T-helper 17 cell (primary cell): ENCODE results near the gene PAPPA2. TPM values are rescaled to one million over a fixed set of nuclear protein-coding genes. Genes with fewer than 3 reads are reported as not detected.

Experiments
- ATAC-seq: fragments of 150-1000 bp; cut with Tn5 transposase; 2 replicates; pipeline ENCODE4 v1.10.0; 2021; ENCODE audit warnings: mild to moderate bottlenecking, moderate library complexity
- DNase-seq, 3 donors: peaks; one replicate each; pipeline versions ENCODE4 v3.0.0 to v3.0.0-alpha.2; 2020 to 2021
- H3K9me3 ChIP-seq: one replicate; pipeline ENCODE4 v1.7.0; 2013; ENCODE audit warnings: low read length, mild to moderate bottlenecking; ENCODE audit not compliant: control insufficient read depth, poor library complexity, severe bottlenecking
- H3K27ac Mint-ChIP-seq: one replicate; pipeline ENCODE4 v1.8.0; 2022; ENCODE audit warnings: mild to moderate bottlenecking, moderate library complexity, mixed read lengths
- H3K27me3 Mint-ChIP-seq: one replicate; pipeline ENCODE4 v1.8.0; 2022; ENCODE audit warnings: mixed read lengths
- H3K36me3 Mint-ChIP-seq: one replicate; pipeline ENCODE4 v1.8.0; 2022; ENCODE audit warnings: low read depth, mixed read lengths
- H3K4me1 Mint-ChIP-seq: one replicate; pipeline ENCODE4 v1.8.0; 2022; ENCODE audit warnings: mild to moderate bottlenecking, mixed read lengths
- H3K4me3 Mint-ChIP-seq: one replicate; pipeline ENCODE4 v1.8.0; 2022; ENCODE audit warnings: mild to moderate bottlenecking, moderate library complexity, mixed read lengths
- total RNA-seq, 4 donors: library from RNA in 2 of 4; stranded (reverse) in 2 of 4; gene quantifications; one replicate each; pipeline ENCODE4 v1.2.3 and lab custom pipeline; 2022 to 2026

The PAPPA2 gene
- total RNA-seq, 2 donors from 2014 or later: 0.17 to 0.73 TPM

DNA sequence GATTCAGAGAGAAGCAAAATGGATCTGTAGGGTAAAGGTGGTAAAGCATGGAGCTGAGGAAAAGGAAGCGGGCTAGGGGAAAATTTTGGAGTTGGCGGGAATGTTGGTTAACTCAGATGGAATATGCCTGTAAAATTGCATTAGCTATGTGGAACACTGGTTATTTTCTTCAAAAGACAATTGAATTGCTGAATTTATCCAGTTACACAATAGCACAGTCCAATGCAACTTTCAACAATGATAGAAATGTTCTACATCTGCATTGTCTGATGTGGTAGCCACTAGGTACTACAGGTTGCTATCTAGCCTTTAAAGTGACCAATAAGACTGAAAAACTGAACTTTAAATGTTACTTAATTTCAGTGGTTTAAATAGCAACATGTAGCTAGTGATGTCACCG, 386.3 kb downstream of the PAPPA2 start:
- H3K27me3 Mint-ChIP-seq: no peaks in the 10 kb centered on the region
- H3K9me3 ChIP-seq: no peaks in the 10 kb centered on the region
- no peaks in the 10 kb centered on the region for H3K36me3 Mint-ChIP-seq
- DNase-seq: no peak
- no peaks in the 10 kb centered on the region for H3K4me1 Mint-ChIP-seq
- no peak overlapping the region for H3K27ac Mint-ChIP-seq
- H3K4me3 Mint-ChIP-seq: no peak overlapping the region
- no peak for ATAC-seq

GRCh38 chr1:176850871-176851270, 387.9 kb downstream of the PAPPA2 start:
- Mint-ChIP-seq H3K27ac (no peak overlapping the region), H3K36me3 (no peaks in the 10 kb centered on the region), H3K4me1 (no peaks in the 10 kb centered on the region), H3K4me3 (no peak overlapping the region), H3K27me3 (no peaks in the 10 kb centered on the region)
- DNase-seq (no peak), ATAC-seq (no peak)
- no peaks in the 10 kb centered on the region for H3K9me3 ChIP-seq

GRCh38 chr1:176852124-176852523, 389.1 kb downstream of the PAPPA2 start:
- ATAC-seq: no peak
- Mint-ChIP-seq H3K27ac (no peak overlapping the region), H3K4me1 (no peaks in the 10 kb centered on the region), H3K4me3 (no peak overlapping the region), H3K27me3 (no peaks in the 10 kb centered on the region), H3K36me3 (no peaks in the 10 kb centered on the region)
- no peaks in the 10 kb centered on the region for H3K9me3 ChIP-seq
- DNase-seq: no peak

GRCh38 chr1:176853503-176853902, 390.5 kb downstream of the PAPPA2 start:
- H3K27ac Mint-ChIP-seq: no peak overlapping the region
- ATAC-seq: no peak
- H3K36me3 Mint-ChIP-seq: no peaks in the 10 kb centered on the region
- no peak overlapping the region for H3K4me3 Mint-ChIP-seq
- no peaks in the 10 kb centered on the region for H3K9me3 ChIP-seq
- DNase-seq: no peak
- H3K4me1 Mint-ChIP-seq: no peaks in the 10 kb centered on the region
- no peaks in the 10 kb centered on the region for H3K27me3 Mint-ChIP-seq

DNA sequence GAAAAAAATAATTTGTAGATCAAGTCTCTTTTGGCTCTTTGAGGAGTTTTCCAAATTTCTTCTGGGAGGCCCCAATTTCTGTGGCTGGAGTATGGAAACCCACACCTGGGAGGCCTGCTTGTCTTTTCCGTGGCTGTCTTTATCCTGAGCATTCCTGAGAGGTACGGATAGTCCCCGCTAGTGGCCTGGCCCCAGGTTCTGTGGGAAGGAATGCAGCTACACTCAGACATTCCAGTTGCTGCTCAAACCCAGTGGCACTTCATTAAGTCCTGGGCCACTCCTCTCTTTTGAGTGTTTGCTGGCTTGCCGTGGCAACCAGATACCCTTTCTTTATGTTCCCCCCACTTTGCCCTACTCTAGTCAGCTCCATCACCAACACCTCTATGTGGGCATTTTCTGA, 391.1 kb downstream of the PAPPA2 start:
- ATAC-seq (no peak), DNase-seq (no peak)
- H3K36me3 Mint-ChIP-seq: no peaks in the 10 kb centered on the region
- no peaks in the 10 kb centered on the region for H3K9me3 ChIP-seq
- no peak overlapping the region for H3K4me3 Mint-ChIP-seq
- H3K27me3 Mint-ChIP-seq: no peaks in the 10 kb centered on the region
- H3K4me1 Mint-ChIP-seq: no peaks in the 10 kb centered on the region
- no peak overlapping the region for H3K27ac Mint-ChIP-seq

DNA sequence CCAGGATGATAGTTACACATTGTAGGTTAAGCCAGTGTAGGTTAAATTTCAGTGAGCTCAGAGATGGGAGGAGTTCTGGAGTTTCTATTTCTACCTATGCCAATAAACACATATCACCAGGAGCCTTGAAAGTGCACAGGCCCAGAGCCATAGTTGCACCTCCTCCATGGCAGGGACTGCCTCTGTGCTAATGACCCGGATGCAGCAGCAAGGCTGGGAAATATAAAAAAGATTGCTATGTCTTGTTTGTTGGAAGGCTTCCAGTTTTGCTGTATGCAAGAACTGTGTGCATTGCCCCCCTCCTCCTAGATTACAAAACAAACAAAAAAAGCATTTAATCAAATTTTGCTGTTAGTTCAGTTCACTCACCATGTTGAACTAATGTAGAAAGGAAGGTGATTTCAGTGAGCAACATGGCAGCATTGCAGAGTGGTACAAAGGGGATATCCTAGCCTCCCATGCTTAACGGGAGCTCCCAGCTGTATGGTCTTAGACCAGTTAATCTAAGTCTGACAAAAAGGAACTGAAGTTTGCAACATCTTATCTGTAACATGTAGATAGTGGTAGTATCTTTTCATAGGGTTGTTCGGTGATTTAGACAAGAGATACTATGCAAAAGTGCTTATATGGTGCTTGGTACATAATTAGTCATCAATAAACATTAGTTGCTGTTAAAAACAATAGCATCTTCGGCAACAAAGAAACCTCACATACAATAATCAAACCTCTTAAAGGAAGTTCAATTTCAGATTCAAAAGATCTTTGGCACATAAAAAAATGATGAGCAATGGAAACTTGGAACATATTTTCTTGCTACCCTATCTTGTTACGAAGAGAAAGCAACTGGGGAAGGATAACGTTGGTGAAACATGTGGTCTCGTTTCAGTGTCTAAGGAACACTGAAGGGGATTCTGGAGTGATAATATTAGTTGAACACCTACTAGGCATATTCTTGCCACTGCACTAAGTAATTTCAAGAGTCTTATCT, 392.1 kb downstream of the PAPPA2 start:
- ATAC-seq (no peak), DNase-seq (no peak)
- Mint-ChIP-seq H3K27ac (no peak overlapping the region), H3K27me3 (no peaks in the 10 kb centered on the region), H3K4me3 (no peak overlapping the region), H3K4me1 (no peaks in the 10 kb centered on the region), H3K36me3 (no peaks in the 10 kb centered on the region)
- no peaks in the 10 kb centered on the region for H3K9me3 ChIP-seq

DNA sequence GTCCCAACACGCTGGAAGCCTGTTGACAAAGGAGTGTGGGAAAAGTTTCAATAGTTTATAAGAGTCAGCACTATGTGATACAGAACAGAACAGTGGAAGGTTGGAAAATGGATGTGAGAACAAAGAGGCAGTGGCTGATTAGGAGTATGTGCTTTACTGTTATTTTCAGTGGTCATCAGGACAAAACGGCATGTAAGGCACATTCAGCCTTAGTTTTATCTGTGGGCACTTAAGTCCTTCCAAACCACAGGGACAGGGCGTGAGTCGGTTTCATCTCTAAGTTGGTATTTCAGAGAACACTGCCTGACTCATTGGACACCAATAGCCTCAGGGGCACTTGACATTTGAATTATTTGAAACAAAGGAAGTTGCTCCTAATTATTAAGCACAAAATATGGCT, 394.7 kb downstream of the PAPPA2 start:
- Mint-ChIP-seq H3K27ac (no peak overlapping the region), H3K4me3 (no peak overlapping the region), H3K36me3 (no peaks in the 10 kb centered on the region), H3K4me1 (no peaks in the 10 kb centered on the region), H3K27me3 (no peaks in the 10 kb centered on the region)
- ATAC-seq: no peak
- H3K9me3 ChIP-seq: no peaks in the 10 kb centered on the region
- no peak for DNase-seq

DNA sequence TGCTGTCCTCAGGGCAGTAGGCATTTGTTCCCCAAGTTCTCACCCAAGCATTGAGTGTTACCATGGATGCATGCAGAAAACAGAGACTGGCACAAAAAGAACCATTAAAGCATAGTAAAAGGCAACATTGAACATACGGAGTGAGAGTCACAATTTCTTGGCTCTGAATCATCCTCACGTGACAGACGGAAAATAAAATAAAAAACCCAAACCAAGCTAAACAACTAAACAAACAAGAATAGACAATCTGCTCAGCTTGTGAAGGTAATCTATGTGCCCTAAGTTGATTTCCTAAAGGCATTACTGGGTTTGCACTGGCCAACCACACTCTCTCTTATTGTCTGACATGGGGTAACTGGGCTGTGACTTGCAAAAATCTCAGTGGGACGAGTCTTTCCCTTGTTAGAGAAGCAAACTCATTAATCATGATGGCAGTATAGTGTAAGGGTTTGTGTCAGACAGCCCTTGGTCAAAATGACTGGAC, 395.5 kb downstream of the PAPPA2 start:
- Mint-ChIP-seq H3K4me3 (no peak overlapping the region), H3K4me1 (no peaks in the 10 kb centered on the region), H3K27ac (no peak overlapping the region), H3K27me3 (no peaks in the 10 kb centered on the region), H3K36me3 (no peaks in the 10 kb centered on the region)
- ATAC-seq (no peak), DNase-seq (no peak)
- H3K9me3 ChIP-seq: no peaks in the 10 kb centered on the region

DNA sequence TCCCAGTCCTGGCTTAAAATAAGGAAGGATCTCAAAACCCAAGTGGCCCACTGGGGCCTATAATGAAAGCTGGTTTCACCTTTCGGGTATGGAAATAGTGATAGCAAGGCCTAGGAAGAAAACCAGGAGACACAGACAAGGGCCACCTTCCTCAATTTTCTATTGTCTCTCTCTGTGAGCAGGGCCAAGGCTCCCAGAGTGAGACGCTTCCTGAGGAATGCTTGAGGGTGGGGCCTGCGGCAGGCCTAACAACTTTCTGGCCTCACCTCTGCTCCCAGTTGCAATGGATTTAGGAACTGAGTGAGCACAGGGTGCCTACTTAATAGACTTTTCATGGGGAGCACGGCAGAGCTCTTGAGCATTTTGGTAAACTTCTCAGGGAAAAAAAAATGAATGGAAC, 400.6 kb downstream of the PAPPA2 start:
- DNase-seq (no peak), ATAC-seq (no peak)
- H3K4me1 Mint-ChIP-seq: no peaks in the 10 kb centered on the region
- H3K4me3 Mint-ChIP-seq: no peak overlapping the region
- no peaks in the 10 kb centered on the region for H3K36me3 Mint-ChIP-seq
- no peak overlapping the region for H3K27ac Mint-ChIP-seq
- H3K27me3 Mint-ChIP-seq: no peaks in the 10 kb centered on the region
- H3K9me3 ChIP-seq: no peaks in the 10 kb centered on the region

- no peak for DNase-seq
- no peaks in the 10 kb centered on the region for H3K9me3 ChIP-seq
- no peak for ATAC-seq
- Mint-ChIP-seq H3K4me1 (no peaks in the 10 kb centered on the region), H3K27me3 (no peaks in the 10 kb centered on the region), H3K36me3 (no peaks in the 10 kb centered on the region), H3K27ac (no peak overlapping the region), H3K4me3 (no peak overlapping the region)
Observed at GRCh38 chr1:176864211-176864610, 401.2 kb downstream of the PAPPA2 start.

DNA sequence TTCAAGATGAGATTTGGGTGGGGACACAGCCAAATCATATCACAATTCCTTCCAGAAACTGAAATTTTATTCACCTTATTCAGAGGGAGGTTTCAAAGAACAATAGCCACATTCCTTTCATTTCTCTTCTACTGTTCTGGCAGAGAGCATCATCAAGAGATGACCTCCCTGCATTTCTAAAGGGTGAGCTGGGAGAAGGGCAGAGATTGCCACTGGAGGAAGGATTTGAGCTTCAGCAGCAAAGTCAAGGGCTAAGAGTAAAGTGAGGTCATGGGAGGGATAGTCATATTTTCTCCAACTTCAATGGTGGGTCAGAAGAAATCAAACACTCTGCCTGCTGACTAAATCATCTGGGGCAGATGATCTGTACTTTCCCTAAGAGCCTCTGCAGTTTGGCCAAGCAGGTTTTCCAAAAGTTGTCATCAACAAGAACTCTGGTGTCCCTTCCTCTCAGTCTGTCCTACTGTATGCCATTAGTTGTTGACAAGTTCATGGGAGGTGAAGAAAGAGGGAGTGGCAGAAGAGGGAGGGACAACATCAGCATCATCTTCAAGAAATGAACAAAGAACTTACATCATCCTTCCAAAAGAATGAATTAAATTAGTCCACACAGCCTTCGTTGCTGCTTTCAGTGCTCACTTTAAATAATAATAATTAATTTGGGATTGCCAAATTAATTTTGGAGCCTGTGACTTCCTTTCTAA, 403.2 kb downstream of the PAPPA2 start:
- H3K4me3 Mint-ChIP-seq: no peak overlapping the region
- H3K27ac Mint-ChIP-seq: no peak overlapping the region
- no peak for ATAC-seq
- DNase-seq: no peak
- no peaks in the 10 kb centered on the region for H3K36me3 Mint-ChIP-seq
- no peaks in the 10 kb centered on the region for H3K4me1 Mint-ChIP-seq
- peaks cover 4% of the 10 kb centered on the region for H3K27me3 Mint-ChIP-seq
- no peaks in the 10 kb centered on the region for H3K9me3 ChIP-seq

GRCh38 chr1:176869577-176869976, 406.6 kb downstream of the PAPPA2 start:
- H3K27ac Mint-ChIP-seq: no peak overlapping the region
- no peak for ATAC-seq
- H3K36me3 Mint-ChIP-seq: no peaks in the 10 kb centered on the region
- H3K4me3 Mint-ChIP-seq: no peak overlapping the region
- H3K4me1 Mint-ChIP-seq: no peaks in the 10 kb centered on the region
- DNase-seq: no peak
- H3K9me3 ChIP-seq: no peaks in the 10 kb centered on the region
- peaks cover 4% of the 10 kb centered on the region for H3K27me3 Mint-ChIP-seq

- peaks cover 3% of the 10 kb centered on the region for H3K4me1 Mint-ChIP-seq
Observed at GRCh38 chr1:176876966-176877515, 414.1 kb downstream of the PAPPA2 start.

More at GRCh38 chr1:176876966-176877515, 414.1 kb downstream of the PAPPA2 start:
- Mint-ChIP-seq H3K4me3 (no peak overlapping the region), H3K27me3 (peaks cover 8% of the 10 kb centered on the region), H3K27ac (no peak overlapping the region), H3K36me3 (no peaks in the 10 kb centered on the region)
- DNase-seq (no peak), ATAC-seq (no peak)
- no peaks in the 10 kb centered on the region for H3K9me3 ChIP-seq
